Esophagus squamous epithelium (tissue), 4 donors: ENCODE results near the gene KLHL11.
"Not testable (repeated sequence)": the region's sequence is repeated elsewhere in the genome, so short reads cannot be mapped to it uniquely, and the experiment has no call there.

Experiments used
- POLR2A ChIP-seq, 4 donors: fragments of 450-650 bp; IDR thresholded peaks; one replicate each; pipeline ENCODE4 v1.6.1; 2017; ENCODE audit warnings: antibody characterized with exemption in 4 of 4, mild to moderate bottlenecking in 4 of 4, moderate library complexity in 3 of 4
- TF ChIP-seq, protein P1 (sequence below), 6 experiments: fragments of 450-650 bp in 4 of 6; fragments of 200-600 bp in 2 of 6; sonication (generic) in 2 of 6; IDR thresholded peaks; one replicate each; pipeline ENCODE4 v1.5.1; 2016 to 2019; ENCODE audit warnings: antibody characterized with exemption in 6 of 6, mild to moderate bottlenecking in 4 of 6, moderate library complexity in 4 of 6

DNA sequence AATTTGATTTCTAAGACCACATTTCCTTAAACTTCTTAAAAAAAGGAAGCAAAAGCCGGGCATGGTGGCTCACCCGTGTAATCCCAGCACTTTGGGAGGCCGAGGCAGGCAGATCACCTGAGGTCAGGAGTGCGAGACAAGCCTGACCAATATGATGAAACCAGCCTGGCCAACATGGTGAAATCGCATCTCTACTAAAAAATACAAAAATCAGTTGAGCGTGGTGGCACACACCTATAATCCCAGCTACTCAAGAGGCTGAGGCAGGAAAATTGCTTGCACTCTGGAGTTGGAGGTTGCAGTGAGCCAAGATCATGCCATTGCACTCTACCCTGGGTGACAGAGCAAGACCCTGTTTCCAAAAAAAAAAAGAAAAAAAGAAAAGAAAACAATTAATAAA, 24.4 kb downstream of the KLHL11 start:
- TF ChIP-seq, protein P1, sequence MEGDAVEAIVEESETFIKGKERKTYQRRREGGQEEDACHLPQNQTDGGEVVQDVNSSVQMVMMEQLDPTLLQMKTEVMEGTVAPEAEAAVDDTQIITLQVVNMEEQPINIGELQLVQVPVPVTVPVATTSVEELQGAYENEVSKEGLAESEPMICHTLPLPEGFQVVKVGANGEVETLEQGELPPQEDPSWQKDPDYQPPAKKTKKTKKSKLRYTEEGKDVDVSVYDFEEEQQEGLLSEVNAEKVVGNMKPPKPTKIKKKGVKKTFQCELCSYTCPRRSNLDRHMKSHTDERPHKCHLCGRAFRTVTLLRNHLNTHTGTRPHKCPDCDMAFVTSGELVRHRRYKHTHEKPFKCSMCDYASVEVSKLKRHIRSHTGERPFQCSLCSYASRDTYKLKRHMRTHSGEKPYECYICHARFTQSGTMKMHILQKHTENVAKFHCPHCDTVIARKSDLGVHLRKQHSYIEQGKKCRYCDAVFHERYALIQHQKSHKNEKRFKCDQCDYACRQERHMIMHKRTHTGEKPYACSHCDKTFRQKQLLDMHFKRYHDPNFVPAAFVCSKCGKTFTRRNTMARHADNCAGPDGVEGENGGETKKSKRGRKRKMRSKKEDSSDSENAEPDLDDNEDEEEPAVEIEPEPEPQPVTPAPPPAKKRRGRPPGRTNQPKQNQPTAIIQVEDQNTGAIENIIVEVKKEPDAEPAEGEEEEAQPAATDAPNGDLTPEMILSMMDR (IDR thresholded peaks at IDR 0.05): not testable (repeated sequence)
- TF ChIP-seq POLR2A (IDR thresholded peaks at IDR 0.05): not testable (repeated sequence)
